Osteocyte (in vitro differentiated cells): ENCODE results near the gene TEX44. TPM values are rescaled to one million over a fixed set of nuclear protein-coding genes. Genes with fewer than 3 reads are reported as not detected.

Source experiments
- DNase-seq: peaks from one replicate; pipeline ENCODE4 v3.0.0; 2021; ENCODE audit warnings: mixed read lengths; ENCODE audit not compliant: unreplicated experiment; ENCODE audit errors: extremely low spot score
- H3K27ac Mint-ChIP-seq: one replicate; pipeline ENCODE4 v1.8.0; 2021; ENCODE audit warnings: mild to moderate bottlenecking, mixed read lengths; ENCODE audit not compliant: unreplicated experiment
- H3K27me3 Mint-ChIP-seq: one replicate; pipeline ENCODE4 v1.8.0; 2021; ENCODE audit warnings: mixed read lengths; ENCODE audit not compliant: unreplicated experiment
- H3K36me3 Mint-ChIP-seq: one replicate; pipeline ENCODE4 v1.8.0; 2021; ENCODE audit warnings: mixed read lengths; ENCODE audit not compliant: unreplicated experiment
- H3K4me1 Mint-ChIP-seq: one replicate; pipeline ENCODE4 v1.8.0; 2021; ENCODE audit warnings: mixed read lengths; ENCODE audit not compliant: unreplicated experiment
- H3K4me3 Mint-ChIP-seq: one replicate; pipeline ENCODE4 v1.8.0; 2021; ENCODE audit warnings: mild to moderate bottlenecking, moderate library complexity, mixed read lengths; ENCODE audit not compliant: unreplicated experiment
- H3K9me3 Mint-ChIP-seq: one replicate; pipeline ENCODE4 v1.8.0; 2021; ENCODE audit warnings: mixed read lengths; ENCODE audit not compliant: unreplicated experiment
- total RNA-seq: library from RNA; stranded (reverse); gene quantifications from 2 replicates; pipeline ENCODE4 v1.2.1, GENCODE V29; 2021
- TF ChIP-seq, protein P1 (sequence below): fragments of 200-600 bp; sonication (generic); IDR thresholded peaks from 2 replicates; pipeline ENCODE4 v1.5.0; 2021; ENCODE audit warnings: antibody characterized with exemption, mild to moderate bottlenecking, moderate library complexity

Gene TEX44
- total RNA-seq, 1 donor from 2014 or later, result not detected

DNA sequence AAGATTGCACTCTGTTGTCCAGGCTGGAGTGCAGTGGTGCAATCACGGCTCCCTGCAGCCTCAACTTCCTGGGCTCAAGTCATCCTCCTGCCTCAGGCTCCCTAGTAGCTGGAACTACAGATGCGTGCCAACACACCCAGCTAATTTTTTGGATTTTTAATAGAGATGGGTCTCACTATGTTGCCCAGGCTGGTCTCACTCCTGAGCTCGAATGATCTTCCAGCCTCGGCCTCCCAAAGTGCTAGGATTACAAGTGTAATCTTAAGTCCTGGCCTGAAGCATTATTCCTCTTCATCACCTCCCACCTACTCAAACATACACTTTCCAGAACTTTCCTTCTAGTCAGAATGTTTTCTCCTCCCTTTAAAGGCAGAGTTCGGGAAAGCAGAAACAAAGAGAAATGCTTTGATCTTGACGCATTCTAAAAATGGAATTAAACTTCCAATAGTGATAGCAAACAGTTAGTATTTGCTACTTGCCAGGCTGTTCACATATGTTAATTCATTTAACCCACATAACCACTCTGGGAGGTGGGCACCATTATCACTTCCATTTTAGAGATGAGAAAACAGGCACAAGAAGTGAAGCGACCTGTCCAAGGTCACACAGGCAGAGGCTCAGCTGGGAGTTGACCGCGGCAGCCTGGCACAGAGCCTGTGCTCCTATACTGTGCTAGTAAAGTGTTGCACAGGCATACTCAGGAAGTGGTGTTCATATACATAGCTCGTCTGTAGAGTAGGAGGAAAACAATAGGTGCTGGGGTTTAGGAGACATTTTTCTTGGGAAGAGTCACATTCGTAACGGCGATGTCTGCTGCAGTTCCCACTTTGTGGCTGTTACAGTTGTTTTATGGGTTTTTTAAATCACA is 24.6 kb downstream of the TEX44 start:
- H3K27me3 Mint-ChIP-seq, result no peaks in the 10 kb centered on the region
- H3K9me3 Mint-ChIP-seq, result no peaks in the 10 kb centered on the region
- no peak for DNase-seq
- TF ChIP-seq, protein P1, sequence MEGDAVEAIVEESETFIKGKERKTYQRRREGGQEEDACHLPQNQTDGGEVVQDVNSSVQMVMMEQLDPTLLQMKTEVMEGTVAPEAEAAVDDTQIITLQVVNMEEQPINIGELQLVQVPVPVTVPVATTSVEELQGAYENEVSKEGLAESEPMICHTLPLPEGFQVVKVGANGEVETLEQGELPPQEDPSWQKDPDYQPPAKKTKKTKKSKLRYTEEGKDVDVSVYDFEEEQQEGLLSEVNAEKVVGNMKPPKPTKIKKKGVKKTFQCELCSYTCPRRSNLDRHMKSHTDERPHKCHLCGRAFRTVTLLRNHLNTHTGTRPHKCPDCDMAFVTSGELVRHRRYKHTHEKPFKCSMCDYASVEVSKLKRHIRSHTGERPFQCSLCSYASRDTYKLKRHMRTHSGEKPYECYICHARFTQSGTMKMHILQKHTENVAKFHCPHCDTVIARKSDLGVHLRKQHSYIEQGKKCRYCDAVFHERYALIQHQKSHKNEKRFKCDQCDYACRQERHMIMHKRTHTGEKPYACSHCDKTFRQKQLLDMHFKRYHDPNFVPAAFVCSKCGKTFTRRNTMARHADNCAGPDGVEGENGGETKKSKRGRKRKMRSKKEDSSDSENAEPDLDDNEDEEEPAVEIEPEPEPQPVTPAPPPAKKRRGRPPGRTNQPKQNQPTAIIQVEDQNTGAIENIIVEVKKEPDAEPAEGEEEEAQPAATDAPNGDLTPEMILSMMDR, result no peak
- H3K4me3 Mint-ChIP-seq, result no peak overlapping the region
- H3K4me1 Mint-ChIP-seq, result peaks cover 36% of the 10 kb centered on the region
- H3K36me3 Mint-ChIP-seq, result no peaks in the 10 kb centered on the region
- no peak overlapping the region for H3K27ac Mint-ChIP-seq

DNA sequence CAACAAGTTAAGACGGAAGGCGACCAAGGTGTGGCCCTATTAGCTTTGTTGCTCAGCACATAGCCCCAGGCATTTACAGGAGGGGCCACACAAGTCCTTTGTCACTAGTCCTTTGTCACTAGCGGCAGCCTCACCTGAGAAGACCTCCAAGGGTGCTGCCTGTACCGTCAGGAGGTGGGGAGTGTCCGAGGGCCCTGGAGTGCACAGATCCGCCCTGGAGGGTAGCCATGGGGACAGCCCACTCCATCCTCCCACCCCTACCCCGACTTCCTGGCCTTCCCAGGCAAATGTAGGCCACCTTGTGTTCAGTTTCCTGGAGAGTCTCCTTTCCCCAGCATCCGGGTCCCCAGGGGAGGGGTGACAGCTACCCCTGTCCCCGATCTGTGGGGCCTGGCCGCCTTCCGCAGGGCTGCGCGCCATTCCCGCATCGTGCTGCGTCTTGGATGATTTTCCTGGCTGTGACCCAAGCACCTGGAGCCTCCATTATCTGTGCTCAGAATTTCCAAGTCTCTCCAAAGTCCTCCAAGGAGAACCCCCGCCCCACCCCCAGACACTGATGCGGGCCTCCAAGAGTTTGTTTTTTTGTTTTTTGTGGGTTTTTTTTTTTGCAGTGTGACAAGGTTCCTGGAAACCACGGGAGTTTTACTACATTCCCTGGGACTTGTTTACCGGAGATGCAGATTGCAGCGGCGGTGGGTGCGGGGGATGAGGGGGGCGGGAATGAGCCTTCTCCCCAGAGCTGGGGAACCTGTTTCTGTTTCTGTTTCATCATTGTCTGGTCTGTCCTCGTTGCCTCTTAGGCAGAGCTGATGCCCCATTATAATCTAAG is 28.6 kb downstream of the TEX44 start:
- H3K4me1 Mint-ChIP-seq, result peaks cover 11% of the 10 kb centered on the region
- TF ChIP-seq, protein P1, result no peak
- no peak for DNase-seq
- no peaks in the 10 kb centered on the region for H3K36me3 Mint-ChIP-seq
- no peak overlapping the region for H3K4me3 Mint-ChIP-seq
- no peaks in the 10 kb centered on the region for H3K9me3 Mint-ChIP-seq
- H3K27me3 Mint-ChIP-seq, result no peaks in the 10 kb centered on the region
- no peak overlapping the region for H3K27ac Mint-ChIP-seq

DNA sequence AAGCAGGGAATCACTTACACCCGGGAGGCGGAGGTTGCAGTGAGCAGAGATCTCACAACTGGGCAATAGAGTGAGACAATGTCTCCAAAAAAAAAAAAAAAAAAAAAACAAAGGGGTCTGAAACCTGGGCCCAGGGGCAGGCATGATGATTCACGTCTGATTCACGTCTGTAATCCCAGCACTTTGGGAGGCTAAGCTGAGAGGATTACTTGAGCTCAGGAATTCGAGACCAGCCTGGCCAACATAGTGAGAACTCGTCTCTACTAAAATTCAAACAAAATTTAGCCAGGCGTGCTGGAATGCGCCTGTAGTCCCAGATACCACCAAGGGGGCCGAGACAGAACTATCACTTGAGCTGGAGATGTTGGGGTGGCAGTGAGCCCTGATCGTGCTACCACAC is 30.3 kb downstream of the TEX44 start:
- no peak for DNase-seq
- no peaks in the 10 kb centered on the region for H3K27me3 Mint-ChIP-seq
- no peak overlapping the region for H3K4me3 Mint-ChIP-seq
- H3K27ac Mint-ChIP-seq, result no peak overlapping the region
- H3K9me3 Mint-ChIP-seq, result no peaks in the 10 kb centered on the region
- peaks cover 9% of the 10 kb centered on the region for H3K4me1 Mint-ChIP-seq
- H3K36me3 Mint-ChIP-seq, result no peaks in the 10 kb centered on the region
- TF ChIP-seq, protein P1, result no peak

GRCh38 chr2:231626449-231626848 is 33.8 kb downstream of the TEX44 start:
- Mint-ChIP-seq H3K27ac (no peak overlapping the region), H3K27me3 (no peaks in the 10 kb centered on the region), H3K4me3 (no peak overlapping the region), H3K9me3 (no peaks in the 10 kb centered on the region), H3K4me1 (peaks cover 12% of the 10 kb centered on the region), H3K36me3 (no peaks in the 10 kb centered on the region)
- TF ChIP-seq, protein P1, result no peak
- no peak for DNase-seq
